ENCODE measurements around the gene NTM.

DNA sequence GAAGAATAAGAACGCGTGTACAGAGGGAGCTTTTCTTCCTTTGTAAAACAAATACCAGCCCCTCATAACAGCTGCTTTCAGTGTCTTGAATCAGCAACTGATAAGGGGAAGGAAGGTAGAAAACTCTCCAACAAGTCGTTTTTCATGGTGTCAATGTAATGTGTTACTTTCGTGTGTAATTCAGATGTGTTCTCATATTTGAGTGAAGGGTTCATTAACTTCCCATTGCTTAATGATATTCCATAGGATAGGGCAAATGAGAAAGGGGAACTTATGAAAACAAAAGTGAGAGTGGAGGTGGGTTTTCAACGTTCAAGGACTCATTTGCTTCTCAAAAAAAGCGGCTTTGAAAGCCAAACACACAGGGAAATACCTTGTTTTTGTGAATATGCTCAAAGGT is 452.1 kb downstream of the NTM start:
- TF ChIP-seq ZFX (IDR thresholded peaks at IDR 0.05; ENCODE audit: borderline replicate concordance) = no peak
- TF ChIP-seq, protein P1, sequence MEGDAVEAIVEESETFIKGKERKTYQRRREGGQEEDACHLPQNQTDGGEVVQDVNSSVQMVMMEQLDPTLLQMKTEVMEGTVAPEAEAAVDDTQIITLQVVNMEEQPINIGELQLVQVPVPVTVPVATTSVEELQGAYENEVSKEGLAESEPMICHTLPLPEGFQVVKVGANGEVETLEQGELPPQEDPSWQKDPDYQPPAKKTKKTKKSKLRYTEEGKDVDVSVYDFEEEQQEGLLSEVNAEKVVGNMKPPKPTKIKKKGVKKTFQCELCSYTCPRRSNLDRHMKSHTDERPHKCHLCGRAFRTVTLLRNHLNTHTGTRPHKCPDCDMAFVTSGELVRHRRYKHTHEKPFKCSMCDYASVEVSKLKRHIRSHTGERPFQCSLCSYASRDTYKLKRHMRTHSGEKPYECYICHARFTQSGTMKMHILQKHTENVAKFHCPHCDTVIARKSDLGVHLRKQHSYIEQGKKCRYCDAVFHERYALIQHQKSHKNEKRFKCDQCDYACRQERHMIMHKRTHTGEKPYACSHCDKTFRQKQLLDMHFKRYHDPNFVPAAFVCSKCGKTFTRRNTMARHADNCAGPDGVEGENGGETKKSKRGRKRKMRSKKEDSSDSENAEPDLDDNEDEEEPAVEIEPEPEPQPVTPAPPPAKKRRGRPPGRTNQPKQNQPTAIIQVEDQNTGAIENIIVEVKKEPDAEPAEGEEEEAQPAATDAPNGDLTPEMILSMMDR (IDR thresholded peaks at IDR 0.05) = no peak
